K562 (cell line): ENCODE results near the gene TMEM50B. TPM values are rescaled to one million over a fixed set of nuclear protein-coding genes. Genes with fewer than 3 reads are reported as not detected.
"Not testable (repeated sequence)": the region's sequence is repeated elsewhere in the genome, so short reads cannot be mapped to it uniquely, and the experiment has no call there.

ENCODE experiments used
- ATAC-seq: fragments of 200-7000 bp; cut with Tn5 transposase; 3 replicates; pipeline ENCODE4 v1.9.1; 2020; ENCODE audit warnings: moderate library complexity
- BruUV-seq: library from RNA; stranded (reverse); fragments of 400-500 nt; replicated peaks from 2 replicates; lab custom pipeline; 2021; lab: Mats Ljungman, UMichigan
- CTCF ChIA-PET: fragments of 300-600 bp; formaldehyde crosslinking; extraction: SDS; loops from one replicate; lab custom pipeline; 2021; ENCODE audit warnings: low intra/inter-chr PET ratio; lab: Yijun Ruan, JAX
- POLR2A ChIA-PET: fragments of 300-600, 350-650 bp; sonication (Branson Sonifier 250); formaldehyde crosslinking; extraction: SDS; loops from one replicate; lab custom pipeline; 2021; ENCODE audit warnings: antibody characterized with exemption, inconsistent platforms; lab: Yijun Ruan, JAX
- DNase-seq, 4 experiments: peaks; one replicate each; pipeline versions ENCODE4 v3.0.0 to v3.0.0-alpha.2; 2011 to 2018; ENCODE audit warnings: low spot score in 3 of 4, mixed read lengths in 3 of 4; ENCODE audit errors: extremely low read depth in 1 of 4
- FAIRE-seq: peaks from 2 replicates; lab custom pipeline; 2011; peaks lifted over from hg19 to GRCh38; lab: Jason Lieb, UNC
- H2AFZ ChIP-seq: 2 replicates; pipeline ENCODE4 v1.6.0; 2011; ENCODE audit warnings: low read depth, low read length, control low read depth, inconsistent platforms
- H3K27ac ChIP-seq: fragments of 200-600 bp; 3 replicates; pipeline ENCODE4 v1.8.0; 2011; ENCODE audit warnings: low read depth, mild to moderate bottlenecking, control low read depth, inconsistent platforms, low read length, moderate library complexity, mixed read lengths; ENCODE audit errors: extremely low read depth
- H3K27me3 ChIP-seq, 2 experiments: fragments of 300-600 bp in 1 of 2; 2 replicates in 1 of 2; 3 replicates in 1 of 2; pipeline versions ENCODE4 v1.6.0 to v1.8.0; 2011; ENCODE audit warnings: inconsistent platforms in 2 of 2, low read length in 2 of 2, mild to moderate bottlenecking in 1 of 2, mixed read lengths in 1 of 2, moderate library complexity in 1 of 2; ENCODE audit not compliant: control insufficient read depth in 2 of 2, insufficient read depth in 2 of 2
- H3K36me3 ChIP-seq: fragments of 300-600 bp; 3 replicates; pipeline ENCODE4 v1.8.0; 2011; ENCODE audit warnings: mild to moderate bottlenecking, low read length, inconsistent platforms; ENCODE audit not compliant: control insufficient read depth, insufficient read depth
- H3K4me1 ChIP-seq, 2 experiments: fragments of 200-600 bp in 1 of 2; replicated peaks in 1 of 2; 2 replicates in 1 of 2; 3 replicates in 1 of 2; pipeline versions ENCODE4 v1.5.1 to v1.8.0; 2011; ENCODE audit warnings: inconsistent platforms in 2 of 2, low read length in 2 of 2, mild to moderate bottlenecking in 1 of 2, mixed read lengths in 1 of 2, moderate library complexity in 1 of 2; ENCODE audit not compliant: control insufficient read depth in 2 of 2, insufficient read depth in 2 of 2
- H3K4me2 ChIP-seq: 2 replicates; pipeline ENCODE4 v1.6.1; 2011; ENCODE audit warnings: low read length, control low read depth, inconsistent platforms, mixed read lengths; ENCODE audit not compliant: insufficient read depth
- H3K4me3 ChIP-seq: fragments of 200-600 bp; sonication (generic), shearing (Covaris generic); 2 replicates; pipeline ENCODE4 v1.5.1; 2016; ENCODE audit warnings: control low read depth, inconsistent platforms
- H3K79me2 ChIP-seq: fragments of 200-600 bp; 3 replicates; pipeline ENCODE4 v1.8.0; 2011; ENCODE audit warnings: low read length, inconsistent platforms; ENCODE audit not compliant: control insufficient read depth, insufficient read depth
- H3K9ac ChIP-seq, 2 experiments: 2 replicates each; pipeline versions ENCODE4 v1.6.0 to v1.6.1; 2011; ENCODE audit warnings: low read depth in 2 of 2, low read length in 2 of 2, control low read depth in 1 of 2, inconsistent platforms in 1 of 2, mild to moderate bottlenecking in 1 of 2, mixed read lengths in 1 of 2; ENCODE audit not compliant: insufficient read depth in 1 of 2
- H3K9me1 ChIP-seq: one replicate; pipeline ENCODE4 v1.6.0; 2011; ENCODE audit warnings: inconsistent platforms, mild to moderate bottlenecking, low read length, moderate library complexity; ENCODE audit not compliant: control insufficient read depth, insufficient read depth
- H3K9me3 ChIP-seq: replicated peaks from 2 replicates; pipeline ENCODE4 v1.5.1; 2011; ENCODE audit warnings: low read depth, low read length, inconsistent platforms; ENCODE audit not compliant: control insufficient read depth, insufficient read depth
- H4K20me1 ChIP-seq: replicated peaks from 2 replicates; pipeline ENCODE4 v1.6.1; 2011; ENCODE audit warnings: low read length, inconsistent platforms, mixed read lengths; ENCODE audit not compliant: control insufficient read depth, insufficient read depth
- OTX1 ChIP-seq: fragments of 450-650 bp; formaldehyde crosslinking; IDR thresholded peaks from 2 replicates; pipeline ENCODE4 v1.4.0; 2022; ENCODE audit warnings: mild to moderate bottlenecking
- SAFB2 ChIP-seq: fragments of 200-400 bp; formaldehyde crosslinking; IDR thresholded peaks from 2 replicates; pipeline ENCODE4 v1.6.1; 2018; ENCODE audit warnings: borderline replicate concordance, low read length, low read depth, moderate library complexity; ENCODE audit not compliant: severe bottlenecking
- SRSF7 ChIP-seq: fragments of 200-400 bp; formaldehyde crosslinking; optimal IDR thresholded peaks from 2 replicates; pipeline ENCODE3; 2017; ENCODE audit warnings: mild to moderate bottlenecking, low read depth, low read length
- SRSF9 ChIP-seq: fragments of 200-400 bp; formaldehyde crosslinking; IDR thresholded peaks from 2 replicates; pipeline ENCODE4 v1.6.1; 2017; ENCODE audit warnings: low read depth, low read length, borderline replicate concordance
- TAF7 ChIP-seq: fragments of 450-650 bp; IDR thresholded peaks from 2 replicates; pipeline ENCODE4 v1.6.1; 2016; ENCODE audit warnings: missing genetic modification characterization, missing compliant biosample characterization
- ZNF121 ChIP-seq: sonication (generic); formaldehyde crosslinking; conservative IDR thresholded peaks from 2 replicates; pipeline ENCODE4 v1.8.0; 2022; ENCODE audit warnings: missing genetic modification reagents
- ZNF583 ChIP-seq: fragments of 250-450 bp; sonication (Bioruptor Pico); IDR thresholded peaks from 2 replicates; pipeline ENCODE4 v1.4.0; 2020
- WGBS: fragments of 100-300 bp; shearing (Covaris generic); methylation state at CpG from one replicate; pipeline ENCODE4 v1.1.6; 2016; ENCODE audit warnings: low coverage, mixed read lengths; ENCODE audit not compliant: insufficient coverage; ENCODE audit errors: missing lambda C conversion rate; 5-methylcytosine and 5-hydroxymethylcytosine counted together
- in situ Hi-C: fragments of 300-500 bp; cut with MboI; formaldehyde crosslinking; loops from 4 replicates; pipeline ENCODE4 v1.15.0; 2018; ENCODE audit warnings: inconsistent platforms, mixed read lengths
- intact Hi-C: fragments of 100-400 bp; cut with micrococcal nuclease; formaldehyde crosslinking; loops from 2 replicates; pipeline ENCODE4 v1.14.2; 2022
- polyA plus RNA-seq, 8 experiments: library from polyadenylated mRNA; depleted of rRNA in 4 of 8; stranded (reverse) in 5 of 8; unstranded in 3 of 8; fragments of >200 nt; fragmentation: Nextera tagmentation in 2 of 8; fragmentation: Illumina TruSeq in 1 of 8; extraction: Ambion mirVana in 2 of 8; extraction: Trizol in 1 of 8; gene quantifications; 2 replicates each; pipeline versions ENCODE4 v1.2.1 to v1.2.3, GENCODE V29; 2011 to 2014; ENCODE audit warnings: inconsistent platforms in 1 of 8, missing spikeins in 1 of 8
- total RNA-seq, 7 experiments: library from RNA; depleted of rRNA in 6 of 7; stranded (reverse); fragments of >200 nt in 6 of 7; fragmentation: Illumina TruSeq in 2 of 7; extraction: Trizol in 2 of 7; gene quantifications; 2 replicates each; pipeline versions ENCODE4 v1.2.1 to v1.2.3, GENCODE V29; 2011 to 2021; ENCODE audit warnings: low replicate concordance in 1 of 7
- TF ChIP-seq, protein P1 (sequence below): fragments of 250-450 bp; sonication (Bioruptor Pico); IDR thresholded peaks from 2 replicates; pipeline ENCODE4 v1.8.0; 2021; ENCODE audit warnings: borderline replicate concordance, mild to moderate bottlenecking, moderate library complexity; ENCODE audit not compliant: poor library complexity, severe bottlenecking
- TF ChIP-seq, protein P2 (sequence below): sonication (generic); formaldehyde crosslinking; IDR thresholded peaks from 2 replicates; pipeline ENCODE4 v1.8.1; 2022; ENCODE audit warnings: missing genetic modification reagents
- TF ChIP-seq, protein P3 (sequence below): fragments of 250-450 bp; sonication (Bioruptor Pico); IDR thresholded peaks from 2 replicates; pipeline ENCODE4 v1.5.0; 2021; ENCODE audit warnings: mild to moderate bottlenecking, borderline replicate concordance

Gene TMEM50B
- total and polyA plus RNA-seq, 9 of the 15 experiments (the other 6 are each of a cell fraction or from before 2014, with no cell fraction given), result 20.5 to 64.6 (median 28.9) TPM

DNA sequence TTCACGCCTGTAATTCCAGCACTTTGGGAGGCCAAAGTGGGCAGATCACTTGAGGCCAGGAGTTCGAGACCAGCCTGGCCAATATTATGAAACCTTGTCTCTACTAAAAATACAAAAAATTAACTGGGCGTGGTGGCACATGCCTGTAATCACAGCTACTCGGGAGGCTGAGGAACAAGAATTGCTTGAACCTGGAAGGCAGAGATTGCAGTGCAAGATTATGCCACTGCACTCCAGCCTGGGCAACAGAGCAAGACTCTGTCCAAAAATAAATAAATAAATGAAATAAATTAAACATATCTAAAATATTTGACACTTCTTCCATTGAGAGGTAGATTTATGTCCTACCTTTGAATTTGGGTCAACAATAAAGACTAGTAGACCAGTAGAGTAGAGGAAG is 10.6 kb downstream of the TMEM50B start:
- 82% methylated on average over 4 of the region's 4 CpGs for WGBS
- H3K4me2 ChIP-seq, in situ Hi-C loops, H3K4me3 ChIP-seq, H3K9me3 ChIP-seq, H3K27ac ChIP-seq, H3K9me1 ChIP-seq, ATAC-seq, H3K9ac ChIP-seq, intact Hi-C loops, DNase-seq, H3K27me3 ChIP-seq: not testable (repeated sequence)
- H3K79me2 ChIP-seq, result peaks cover 20% of the 10 kb centered on the region; the same call in 2 of the 3 replicates
- CTCF ChIA-PET, result interaction anchor here (0.7 kb wide), 1 partner anchor 342 kb away, joined by 3 read pairs; no protein-coding TSS in a partner anchor
- H3K36me3 ChIP-seq, result peaks cover 16% of the 10 kb centered on the region; the same call in 1 of the 3 replicates
- peak; percentile 76 for TF ChIP-seq ZNF121 (CRISPR knock-in tag)
- TF ChIP-seq, all 486 proteins: peak for 1; not testable (repeated sequence) for 485
- H2AFZ ChIP-seq, BruUV-seq, FAIRE-seq, H4K20me1 ChIP-seq, H3K4me1 ChIP-seq: not testable (repeated sequence)
- POLR2A ChIA-PET, result interaction anchor here (0.6 to 1.1 kb wide), 3 partner anchors 10 to 12 kb away, joined by 3 to 4 read pairs (median 3); partner anchors contain the start of gene TMEM50B

DNA sequence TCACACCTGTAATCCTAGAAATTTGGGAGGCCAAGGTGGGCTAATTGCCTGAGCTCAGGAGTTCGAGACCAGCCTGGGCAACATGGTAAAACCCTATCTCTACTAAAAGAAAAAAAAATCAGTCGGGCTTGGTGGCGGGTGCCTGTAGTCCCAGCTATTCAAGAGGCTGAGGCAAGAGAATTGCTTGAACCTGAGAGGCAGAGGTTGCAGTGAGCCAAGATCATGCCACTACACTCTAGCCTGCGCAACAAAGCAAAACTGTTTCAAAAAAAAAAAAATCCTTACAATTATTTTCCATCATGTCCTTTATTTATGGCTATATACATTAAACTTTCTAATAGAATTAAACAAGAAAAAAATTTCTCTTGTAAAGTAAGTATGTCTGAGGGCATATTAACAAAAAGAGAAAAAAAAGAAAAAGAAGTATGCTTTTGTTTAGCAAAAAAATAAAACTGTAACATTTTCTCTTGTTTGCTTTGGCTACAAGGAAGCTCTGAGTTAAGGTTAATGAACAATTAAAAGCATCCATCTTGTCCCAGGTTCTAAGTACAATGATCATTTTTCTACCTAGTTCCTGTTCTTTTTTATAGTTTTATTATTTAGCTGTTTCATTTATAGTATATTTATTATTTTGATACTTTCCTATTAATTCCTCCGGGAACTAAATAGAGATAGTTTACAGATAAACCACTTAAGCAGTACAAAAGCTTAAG is 18.1 kb downstream of the TMEM50B start:
- POLR2A ChIA-PET, result interaction anchor here (0.6 to 1.9 kb wide), 8 partner anchors 10 to 141 kb away, joined by 3 to 6 read pairs (median 4); partner anchors contain the start of gene TMEM50B
- no TSS peak for BruUV-seq
- ATAC-seq, result no peak
- Histone ChIP-seq H3K4me1 (no peaks in the 10 kb centered on the region), H3K79me2 (no peaks in the 10 kb centered on the region), H2AFZ (no peak overlapping the region), H3K27me3 (no peaks in the 10 kb centered on the region), H4K20me1 (no peaks in the 10 kb centered on the region), H3K4me3 (no peak overlapping the region), H3K36me3 (peaks cover 48% of the 10 kb centered on the region; the same call in 1 of the 3 replicates), H3K9me3 (no peaks in the 10 kb centered on the region), H3K9me1 (no peaks in the 10 kb centered on the region), H3K9ac (no peak overlapping the region), H3K4me2 (no peak overlapping the region), H3K27ac (no peak overlapping the region)
- intact Hi-C loops (no loop called here), in situ Hi-C loops (no loop called here)
- 88% methylated on average over 5 of the region's 5 CpGs for WGBS
- no peak for FAIRE-seq
- CTCF ChIA-PET, result no interaction called here
- DNase-seq, result no peak
- no peak for TF ChIP-seq SRSF9
- TF ChIP-seq OTX1 (CRISPR knock-in tag), result no peak
- no peak for TF ChIP-seq TAF7
- TF ChIP-seq, protein P1, sequence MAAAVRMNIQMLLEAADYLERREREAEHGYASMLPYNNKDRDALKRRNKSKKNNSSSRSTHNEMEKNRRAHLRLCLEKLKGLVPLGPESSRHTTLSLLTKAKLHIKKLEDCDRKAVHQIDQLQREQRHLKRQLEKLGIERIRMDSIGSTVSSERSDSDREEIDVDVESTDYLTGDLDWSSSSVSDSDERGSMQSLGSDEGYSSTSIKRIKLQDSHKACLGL (CRISPR knock-in tag), result no peak
- TF ChIP-seq, protein P2, sequence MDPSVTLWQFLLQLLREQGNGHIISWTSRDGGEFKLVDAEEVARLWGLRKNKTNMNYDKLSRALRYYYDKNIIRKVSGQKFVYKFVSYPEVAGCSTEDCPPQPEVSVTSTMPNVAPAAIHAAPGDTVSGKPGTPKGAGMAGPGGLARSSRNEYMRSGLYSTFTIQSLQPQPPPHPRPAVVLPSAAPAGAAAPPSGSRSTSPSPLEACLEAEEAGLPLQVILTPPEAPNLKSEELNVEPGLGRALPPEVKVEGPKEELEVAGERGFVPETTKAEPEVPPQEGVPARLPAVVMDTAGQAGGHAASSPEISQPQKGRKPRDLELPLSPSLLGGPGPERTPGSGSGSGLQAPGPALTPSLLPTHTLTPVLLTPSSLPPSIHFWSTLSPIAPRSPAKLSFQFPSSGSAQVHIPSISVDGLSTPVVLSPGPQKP (CRISPR knock-in tag), result no peak
- TF ChIP-seq ZNF583 (CRISPR knock-in tag), result no peak
- TF ChIP-seq SRSF7, result no peak
- TF ChIP-seq, protein P3, sequence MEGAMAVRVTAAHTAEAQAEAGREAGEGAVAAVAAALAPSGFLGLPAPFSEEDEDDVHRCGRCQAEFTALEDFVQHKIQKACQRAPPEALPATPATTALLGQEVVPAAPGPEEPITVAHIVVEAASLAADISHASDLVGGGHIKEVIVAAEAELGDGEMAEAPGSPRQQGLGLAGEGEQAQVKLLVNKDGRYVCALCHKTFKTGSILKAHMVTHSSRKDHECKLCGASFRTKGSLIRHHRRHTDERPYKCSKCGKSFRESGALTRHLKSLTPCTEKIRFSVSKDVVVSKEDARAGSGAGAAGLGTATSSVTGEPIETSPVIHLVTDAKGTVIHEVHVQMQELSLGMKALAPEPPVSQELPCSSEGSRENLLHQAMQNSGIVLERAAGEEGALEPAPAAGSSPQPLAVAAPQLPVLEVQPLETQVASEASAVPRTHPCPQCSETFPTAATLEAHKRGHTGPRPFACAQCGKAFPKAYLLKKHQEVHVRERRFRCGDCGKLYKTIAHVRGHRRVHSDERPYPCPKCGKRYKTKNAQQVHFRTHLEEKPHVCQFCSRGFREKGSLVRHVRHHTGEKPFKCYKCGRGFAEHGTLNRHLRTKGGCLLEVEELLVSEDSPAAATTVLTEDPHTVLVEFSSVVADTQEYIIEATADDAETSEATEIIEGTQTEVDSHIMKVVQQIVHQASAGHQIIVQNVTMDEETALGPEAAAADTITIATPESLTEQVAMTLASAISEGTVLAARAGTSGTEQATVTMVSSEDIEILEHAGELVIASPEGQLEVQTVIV (CRISPR knock-in tag), result no peak
- TF ChIP-seq SAFB2, result no peak
